Stomach (tissue), 9 donors: ENCODE measurements around the gene DNM3. TPM values are rescaled to one million over a fixed set of nuclear protein-coding genes. Genes with fewer than 3 reads are reported as not detected.
A peak's percentile ranks its signal among the peaks of the same experiment; 100 is the strongest.
"Not testable (repeated sequence)": the region's sequence is repeated elsewhere in the genome, so short reads cannot be mapped to it uniquely, and the experiment has no call there.

ENCODE experiments used
- DNase-seq, 2 donors: peaks; one replicate each; pipeline versions ENCODE4 v3.0.0 to v3.0.0-alpha.2; 2013 to 2019
- H3K27ac ChIP-seq, 5 donors: fragments of 200-600 bp in 4 of 5; sonication (generic) in 4 of 5; one replicate each; pipeline ENCODE4 v1.5.1; 2013 to 2019; ENCODE audit warnings: mild to moderate bottlenecking in 1 of 5, moderate library complexity in 1 of 5
- H3K27me3 ChIP-seq, 3 donors: fragments of 200-600 bp; sonication (generic); one replicate each; pipeline ENCODE4 v1.5.1; 2017 to 2019; ENCODE audit warnings: mixed run types in 1 of 3
- H3K36me3 ChIP-seq, 4 donors: fragments of 200-600 bp; sonication (generic); 1 replicate in 3 of 4; 2 replicates in 1 of 4; pipeline ENCODE4 v1.5.1; 2016 to 2019
- H3K4me1 ChIP-seq, 4 donors: fragments of 200-600 bp; sonication (generic); one replicate each; pipeline ENCODE4 v1.5.1; 2016 to 2019
- H3K4me3 ChIP-seq, 4 donors: fragments of 200-600 bp; sonication (generic) in 3 of 4; one replicate each; pipeline ENCODE4 v1.5.1; 2016 to 2019; ENCODE audit warnings: mild to moderate bottlenecking in 1 of 4
- H3K9me3 ChIP-seq, 4 donors: fragments of 200-600 bp; sonication (generic); one replicate each; pipeline ENCODE4 v1.5.1; 2016 to 2019
- EP300 ChIP-seq: sonication (generic); formaldehyde crosslinking; IDR thresholded peaks from one replicate; pipeline ENCODE4 v1.6.1; 2017; ENCODE audit warnings: antibody characterized with exemption
- POLR2A ChIP-seq, 4 donors: fragments of 450-650 bp; IDR thresholded peaks; one replicate each; pipeline ENCODE4 v1.6.1; 2016; ENCODE audit warnings: antibody characterized with exemption in 4 of 4, control low read depth in 2 of 4, mild to moderate bottlenecking in 1 of 4, moderate library complexity in 1 of 4
- POLR2AphosphoS5 ChIP-seq, 3 donors: sonication (generic); formaldehyde crosslinking; IDR thresholded peaks; one replicate each; pipeline ENCODE4 v1.6.1; 2016; ENCODE audit warnings: antibody characterized with exemption in 3 of 3
- WGBS, 5 donors: extraction: QIAGEN DNeasy Blood & Tissue Kit in 3 of 5; methylation state at CpG; one replicate each; pipeline versions ENCODE4 v1.1.5 to v1.1.7; 2013 to 2018; 5-methylcytosine and 5-hydroxymethylcytosine counted together
- intact Hi-C: fragments of 100-400 bp; cut with DNase I; formaldehyde crosslinking; loops from one replicate; pipeline ENCODE4 v1.15.1; 2023; ENCODE audit warnings: low total_unique reads
- polyA plus RNA-seq, 3 donors: library from polyadenylated mRNA; stranded (reverse); fragments of 200-250 nt; gene quantifications; one replicate each; pipeline ENCODE4 v1.2.3, GENCODE V29; 2013
- total RNA-seq, 5 donors: library from RNA; depleted of rRNA; stranded (reverse); fragments of >200 nt; gene quantifications; one replicate each; pipeline versions ENCODE4 v1.1.0 to v1.2.3, GENCODE V29; 2014 to 2016
- TF ChIP-seq, protein P1 (sequence below), 7 experiments: fragments of 450-650 bp in 4 of 7; fragments of 200-600 bp in 3 of 7; sonication (generic) in 3 of 7; IDR thresholded peaks; one replicate each; pipeline ENCODE4 v1.5.1; 2016 to 2019; ENCODE audit warnings: antibody characterized with exemption in 7 of 7, control low read depth in 2 of 7, mild to moderate bottlenecking in 1 of 7
- donor health status: healthy with polysubstance abuse.
- donor health status: Bipolar disorder and iron deficiency.
- donor health status: healthy.

The DNM3 gene
- total and polyA plus RNA-seq, 8 donors, result 0.58 to 13.8 (median 2.2) TPM

DNA sequence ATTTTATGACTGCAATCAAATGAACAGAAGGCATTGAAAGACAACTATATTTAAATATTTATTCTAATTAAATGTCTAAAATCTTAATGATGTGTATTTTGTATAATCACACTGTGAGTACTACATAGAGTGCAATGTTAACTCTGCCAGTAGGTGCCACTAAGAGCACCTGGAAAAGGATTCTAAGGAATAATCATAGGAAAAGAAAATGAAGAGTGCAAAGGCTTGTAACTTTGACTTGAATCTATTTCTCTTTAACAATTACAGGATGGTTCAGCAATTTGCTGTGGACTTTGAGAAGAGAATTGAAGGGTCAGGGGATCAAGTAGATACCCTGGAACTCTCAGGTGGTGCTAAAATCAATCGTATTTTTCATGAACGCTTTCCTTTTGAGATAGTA is 200.4 kb downstream of the DNM3 start:
- no peaks in the 10 kb centered on the region for H3K4me1 ChIP-seq
- peak in 1 of 2 donors; percentile 64 for DNase-seq
- no peak for TF ChIP-seq POLR2AphosphoS5 (IDR thresholded peaks at IDR 0.05)
- TF ChIP-seq, protein P1, sequence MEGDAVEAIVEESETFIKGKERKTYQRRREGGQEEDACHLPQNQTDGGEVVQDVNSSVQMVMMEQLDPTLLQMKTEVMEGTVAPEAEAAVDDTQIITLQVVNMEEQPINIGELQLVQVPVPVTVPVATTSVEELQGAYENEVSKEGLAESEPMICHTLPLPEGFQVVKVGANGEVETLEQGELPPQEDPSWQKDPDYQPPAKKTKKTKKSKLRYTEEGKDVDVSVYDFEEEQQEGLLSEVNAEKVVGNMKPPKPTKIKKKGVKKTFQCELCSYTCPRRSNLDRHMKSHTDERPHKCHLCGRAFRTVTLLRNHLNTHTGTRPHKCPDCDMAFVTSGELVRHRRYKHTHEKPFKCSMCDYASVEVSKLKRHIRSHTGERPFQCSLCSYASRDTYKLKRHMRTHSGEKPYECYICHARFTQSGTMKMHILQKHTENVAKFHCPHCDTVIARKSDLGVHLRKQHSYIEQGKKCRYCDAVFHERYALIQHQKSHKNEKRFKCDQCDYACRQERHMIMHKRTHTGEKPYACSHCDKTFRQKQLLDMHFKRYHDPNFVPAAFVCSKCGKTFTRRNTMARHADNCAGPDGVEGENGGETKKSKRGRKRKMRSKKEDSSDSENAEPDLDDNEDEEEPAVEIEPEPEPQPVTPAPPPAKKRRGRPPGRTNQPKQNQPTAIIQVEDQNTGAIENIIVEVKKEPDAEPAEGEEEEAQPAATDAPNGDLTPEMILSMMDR (IDR thresholded peaks at IDR 0.05), result peak in 5 of 7 experiments; percentile 8 to 34 (median 25)

GRCh38 chr1:172043900-172044299 is 202.6 kb downstream of the DNM3 start:
- no peaks in the 10 kb centered on the region for H3K27me3 ChIP-seq

More for the DNA sequence above, 200.4 kb downstream of the DNM3 start:
- Histone ChIP-seq H3K4me3 (no peak overlapping the region), H3K27ac (no peak overlapping the region), H3K36me3 (peaks cover 0 to 7% (median 0%) of the 10 kb centered on the region in 4 donors), H3K9me3 (no peaks in the 10 kb centered on the region), H3K27me3 (no peaks in the 10 kb centered on the region)
- WGBS, 5 donors, result 54 to 73% (median 66%) methylated on average over 2 of the region's 2 CpGs
- intact Hi-C loops, result no loop called here

GRCh38 chr1:172051898-172052297 is 210.6 kb downstream of the DNM3 start:
- Histone ChIP-seq H3K36me3 (no peaks in the 10 kb centered on the region), H3K9me3 (no peaks in the 10 kb centered on the region), H3K4me1 (no peaks in the 10 kb centered on the region), H3K27me3 (no peaks in the 10 kb centered on the region), H3K27ac (no peak overlapping the region), H3K4me3 (no peak overlapping the region)
- 83 to 93% (median 92%) methylated on average over 2 of the region's 2 CpGs for WGBS, 5 donors
- intact Hi-C loops, result no loop called here
- DNase-seq, result no peak
- TF ChIP-seq, protein P1 (IDR thresholded peaks at IDR 0.05), result no peak
- TF ChIP-seq EP300, result no peak
- no peak for TF ChIP-seq POLR2A (IDR thresholded peaks at IDR 0.05)
- TF ChIP-seq POLR2AphosphoS5 (IDR thresholded peaks at IDR 0.05), result no peak

More at GRCh38 chr1:172043900-172044299, 202.6 kb downstream of the DNM3 start:
- Histone ChIP-seq H3K4me3 (no peak overlapping the region), H3K4me1 (no peaks in the 10 kb centered on the region), H3K9me3 (no peaks in the 10 kb centered on the region), H3K36me3 (peaks cover 0 to 7% (median 0%) of the 10 kb centered on the region in 4 donors), H3K27ac (no peak overlapping the region)
- intact Hi-C loops, result no loop called here
- DNase-seq, result no peak
- TF ChIP-seq EP300 (no peak), POLR2AphosphoS5 (IDR thresholded peaks at IDR 0.05) (no peak), POLR2A (IDR thresholded peaks at IDR 0.05) (no peak)
- TF ChIP-seq, protein P1 (IDR thresholded peaks at IDR 0.05), result no peak

DNA sequence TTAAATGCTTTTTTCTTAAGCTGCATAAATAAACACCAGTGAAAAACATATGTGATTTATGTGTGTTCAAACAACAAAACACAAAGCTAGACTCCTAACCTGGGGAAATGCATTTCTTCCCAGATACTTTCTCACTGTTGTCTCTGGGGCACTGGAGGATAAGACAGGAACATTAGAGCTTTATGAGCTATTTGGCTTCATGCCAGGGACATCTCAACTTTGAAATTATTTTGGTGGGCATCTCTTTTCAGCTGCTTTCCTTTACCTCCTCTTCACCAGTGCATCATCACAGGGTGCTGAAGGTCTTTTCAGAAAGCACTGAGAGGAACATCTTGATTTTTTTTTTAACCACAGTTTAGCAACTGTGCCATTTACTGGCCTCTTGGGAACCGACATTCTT is 212.9 kb downstream of the DNM3 start:
- no peak overlapping the region for H3K27ac ChIP-seq
- WGBS, 5 donors, result 71 to 91% (median 88%) methylated on average over 1 of the region's 1 CpG
- DNase-seq, result no peak
- no peaks in the 10 kb centered on the region for H3K4me1 ChIP-seq
- H3K27me3 ChIP-seq, result no peaks in the 10 kb centered on the region
- no peaks in the 10 kb centered on the region for H3K9me3 ChIP-seq
- no peak overlapping the region for H3K4me3 ChIP-seq
- TF ChIP-seq, protein P1 (IDR thresholded peaks at IDR 0.05), result no peak
- TF ChIP-seq POLR2AphosphoS5 (IDR thresholded peaks at IDR 0.05), result no peak
- no peak for TF ChIP-seq POLR2A (IDR thresholded peaks at IDR 0.05)
- TF ChIP-seq EP300, result no peak
- H3K36me3 ChIP-seq, result no peaks in the 10 kb centered on the region
- intact Hi-C loops, result no loop called here

DNA sequence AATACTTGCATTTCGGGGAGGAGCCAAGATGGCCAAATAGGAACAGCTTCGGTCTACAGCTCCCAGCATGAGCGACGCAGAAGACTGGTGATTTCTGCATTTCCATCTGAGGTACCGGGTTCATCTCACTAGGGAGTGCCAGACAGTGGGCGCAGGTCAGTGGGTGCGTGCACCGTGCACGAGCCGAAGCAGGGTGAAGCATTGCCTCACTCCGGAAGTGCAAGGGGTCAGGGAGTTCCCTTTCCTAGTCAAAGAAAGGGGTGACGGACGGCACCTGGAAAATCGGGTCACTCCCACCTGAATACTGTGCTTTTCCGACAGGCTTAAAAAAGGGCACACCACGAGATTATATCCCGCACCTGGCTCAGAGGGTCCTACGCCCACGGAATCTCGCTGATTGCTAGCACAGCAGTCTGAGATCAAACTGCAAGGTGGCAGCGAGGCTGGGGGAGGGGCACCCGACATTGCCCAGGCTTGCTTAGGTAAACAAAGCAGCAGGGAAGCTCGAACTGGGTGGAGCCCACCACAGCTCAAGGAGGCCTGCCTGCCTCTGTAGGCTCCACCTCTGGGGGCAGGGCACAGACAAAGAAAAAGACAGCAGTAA is 214.6 kb downstream of the DNM3 start:
- H3K9me3 ChIP-seq, H3K4me3 ChIP-seq, H3K27ac ChIP-seq, intact Hi-C loops, DNase-seq, H3K36me3 ChIP-seq, H3K27me3 ChIP-seq, H3K4me1 ChIP-seq: not testable (repeated sequence)
- 86 to 96% (median 92%) methylated on average over 21 to 23 of the region's 23 CpGs for WGBS, 5 donors
